Measurements from ENCODE around the gene SHROOM3.
"Not testable (repeated sequence)": the region's sequence is repeated elsewhere in the genome, so short reads cannot be mapped to it uniquely, and the experiment has no call there.

SHROOM3 gene

DNA sequence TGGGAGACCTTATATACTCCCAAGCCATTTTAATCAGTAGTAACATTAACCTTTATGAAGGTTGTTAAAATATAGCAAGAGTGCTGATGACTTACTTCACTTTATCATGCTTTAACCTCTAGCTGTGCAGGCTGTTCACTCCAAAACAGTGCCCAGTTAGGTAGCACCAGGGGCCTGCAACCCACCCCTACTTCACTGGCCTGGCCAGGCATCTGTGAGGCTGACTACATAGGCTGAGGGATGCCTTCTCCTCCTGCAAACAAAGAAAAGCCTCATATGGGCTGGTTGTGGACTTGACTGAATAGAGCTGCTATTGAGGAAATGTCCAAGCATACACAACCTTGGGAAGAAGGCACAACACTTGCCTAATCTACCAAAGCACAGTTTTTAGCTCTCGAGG lies 172.8 kb downstream of the SHROOM3 start:
- DNase-seq, result no peak
- no peak overlapping the region for H3K27ac Mint-ChIP-seq
- H3K36me3 Mint-ChIP-seq (ENCODE audit: low read depth), result no peaks in the 10 kb centered on the region
- no peaks in the 10 kb centered on the region for H3K9me3 Mint-ChIP-seq
- no peak overlapping the region for H3K4me3 Mint-ChIP-seq
- peaks cover 25% of the 10 kb centered on the region for H3K27me3 Mint-ChIP-seq
- H3K4me1 Mint-ChIP-seq (ENCODE audit: low read depth), result no peaks in the 10 kb centered on the region

DNA sequence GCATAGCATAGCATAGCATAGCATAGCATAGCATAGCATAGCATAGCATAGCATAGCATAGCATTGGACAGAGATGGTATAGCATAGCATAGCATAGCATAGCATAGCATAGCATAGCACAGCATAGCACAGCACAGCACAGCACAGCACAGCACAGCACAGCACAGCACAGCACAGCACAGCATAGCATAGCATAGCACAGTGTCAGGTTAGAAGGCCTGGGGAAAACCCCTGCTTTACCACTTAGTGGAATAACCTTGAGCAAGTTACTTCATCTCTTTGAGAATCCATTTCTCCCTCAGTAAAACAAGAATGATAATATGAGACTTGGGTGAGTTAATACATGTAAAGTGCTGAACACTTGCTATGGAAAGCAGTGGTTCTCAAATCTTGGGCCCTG lies 173.5 kb downstream of the SHROOM3 start:
- H3K27me3 Mint-ChIP-seq, result peaks cover 31% of the 10 kb centered on the region
- H3K4me3 Mint-ChIP-seq; H3K9me3 Mint-ChIP-seq; H3K4me1 Mint-ChIP-seq (ENCODE audit: low read depth); DNase-seq; H3K36me3 Mint-ChIP-seq (ENCODE audit: low read depth); H3K27ac Mint-ChIP-seq: not testable (repeated sequence)

DNA sequence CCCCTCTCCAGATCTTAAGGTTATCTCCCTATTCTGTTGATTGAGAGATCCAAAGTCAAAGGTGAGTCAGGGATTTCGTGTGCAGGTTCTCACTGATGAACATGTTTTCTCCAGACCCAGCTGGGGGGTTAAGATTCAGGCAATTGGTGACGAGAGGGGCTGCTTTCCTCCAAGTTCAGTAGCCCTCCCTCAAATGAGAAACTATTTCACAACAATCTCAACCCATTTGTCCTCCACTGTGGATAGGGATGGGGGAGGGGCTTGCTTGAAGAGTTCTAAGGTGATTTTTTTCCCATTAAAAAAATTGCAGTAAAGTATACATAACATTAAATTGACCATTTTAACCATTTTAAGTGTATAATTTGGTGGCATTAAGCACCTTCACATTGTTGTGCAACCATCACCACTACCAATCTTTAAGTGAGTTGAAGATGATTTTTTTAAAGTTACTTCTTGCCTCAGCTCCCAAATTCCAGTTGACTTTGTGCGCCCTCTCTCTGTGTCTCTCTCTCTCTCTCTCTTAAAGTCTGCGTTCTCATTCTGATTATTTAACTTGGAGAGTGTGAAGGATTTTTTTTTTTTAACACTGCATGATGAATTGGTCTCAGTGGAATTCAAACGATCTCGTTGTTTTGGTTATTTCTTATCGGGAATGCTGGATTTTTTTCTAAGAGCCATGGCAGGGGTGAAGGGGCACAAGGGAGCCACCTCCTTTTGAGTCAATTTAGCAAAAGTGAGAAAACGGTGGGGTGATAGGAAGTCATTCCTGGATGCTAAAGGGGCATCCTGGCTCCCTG lies 175.9 kb downstream of the SHROOM3 start:
- Mint-ChIP-seq H3K4me1 (ENCODE audit: low read depth) (no peaks in the 10 kb centered on the region), H3K36me3 (ENCODE audit: low read depth) (no peaks in the 10 kb centered on the region), H3K4me3 (no peak overlapping the region), H3K27me3 (peaks cover 36% of the 10 kb centered on the region), H3K9me3 (no peaks in the 10 kb centered on the region), H3K27ac (no peak overlapping the region)
- no peak for DNase-seq

DNA sequence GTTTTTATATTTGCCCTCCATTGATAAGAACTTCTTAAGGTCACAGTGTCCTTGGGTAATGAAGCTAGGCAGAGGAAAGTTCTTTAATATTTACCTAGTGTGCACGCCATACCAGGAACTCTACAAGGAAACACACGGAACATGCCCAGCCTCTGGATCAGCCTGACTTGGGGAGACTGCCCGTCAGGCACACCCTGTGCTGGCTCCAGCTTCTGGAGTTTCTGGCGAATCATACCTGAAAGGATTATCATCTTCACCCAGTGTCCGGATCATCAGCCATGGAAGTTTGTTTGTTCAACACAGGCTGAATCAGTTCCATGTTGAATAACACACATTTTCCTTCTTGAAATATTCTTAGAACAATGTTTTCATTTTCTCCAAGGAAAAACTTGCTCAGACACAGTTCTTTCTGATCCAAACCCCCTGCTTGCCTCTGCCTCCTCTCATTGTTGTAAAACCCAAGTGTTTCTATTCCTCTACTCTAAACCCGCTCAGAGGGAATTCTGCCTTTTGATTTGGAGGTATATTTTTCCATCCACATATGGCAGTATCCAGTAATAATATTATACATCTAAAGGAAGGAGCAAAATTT lies 176.7 kb downstream of the SHROOM3 start:
- DNase-seq, result no peak
- H3K4me1 Mint-ChIP-seq (ENCODE audit: low read depth), result no peaks in the 10 kb centered on the region
- H3K9me3 Mint-ChIP-seq, result no peaks in the 10 kb centered on the region
- H3K4me3 Mint-ChIP-seq, result no peak overlapping the region
- H3K27me3 Mint-ChIP-seq, result peaks cover 39% of the 10 kb centered on the region
- no peak overlapping the region for H3K27ac Mint-ChIP-seq
- H3K36me3 Mint-ChIP-seq (ENCODE audit: low read depth), result no peaks in the 10 kb centered on the region

DNA sequence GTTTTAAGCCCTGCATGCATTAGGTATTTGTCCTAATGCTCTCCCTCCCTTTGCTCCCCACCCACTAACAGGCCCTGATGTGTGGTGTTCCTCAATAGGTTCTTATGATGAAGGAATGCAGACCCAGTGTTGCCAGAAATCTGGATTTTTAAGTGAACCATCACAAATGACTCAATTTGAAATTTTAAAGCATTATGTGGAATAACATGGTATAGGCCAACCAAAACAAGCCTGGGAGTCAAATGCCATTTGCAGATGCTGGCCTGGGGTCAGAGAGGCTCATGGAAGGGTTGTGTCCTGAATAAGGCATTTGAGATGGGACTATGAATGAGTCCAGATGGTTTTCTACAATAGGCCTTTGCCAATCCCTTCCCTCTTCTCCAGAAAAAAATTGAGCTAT lies 179.6 kb downstream of the SHROOM3 start:
- Mint-ChIP-seq H3K4me3 (no peak overlapping the region), H3K4me1 (ENCODE audit: low read depth) (no peaks in the 10 kb centered on the region), H3K27me3 (peaks cover 40% of the 10 kb centered on the region), H3K36me3 (ENCODE audit: low read depth) (no peaks in the 10 kb centered on the region), H3K9me3 (no peaks in the 10 kb centered on the region), H3K27ac (no peak overlapping the region)
- no peak for DNase-seq

DNA sequence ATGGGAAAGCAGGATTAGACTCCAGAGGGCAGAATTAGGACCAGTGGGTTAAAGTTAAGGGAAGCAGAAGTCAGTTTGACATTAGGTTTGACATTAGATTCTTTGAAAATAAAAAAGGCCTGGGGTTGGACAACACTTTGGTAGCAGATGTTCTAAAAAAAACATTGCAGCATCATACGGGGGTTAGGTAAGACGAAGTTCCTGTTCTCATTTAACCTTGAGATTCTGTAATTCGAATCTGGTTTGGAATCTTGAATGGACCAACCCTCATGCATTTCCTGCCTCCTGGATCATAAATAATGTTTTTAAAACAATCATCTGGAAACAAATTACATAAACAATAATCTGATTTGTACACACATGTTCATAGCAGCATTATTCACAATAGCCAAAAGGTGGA lies 181.0 kb downstream of the SHROOM3 start:
- no peaks in the 10 kb centered on the region for H3K4me1 Mint-ChIP-seq (ENCODE audit: low read depth)
- no peaks in the 10 kb centered on the region for H3K9me3 Mint-ChIP-seq
- no peak overlapping the region for H3K4me3 Mint-ChIP-seq
- H3K27ac Mint-ChIP-seq, result no peak overlapping the region
- DNase-seq, result no peak
- H3K27me3 Mint-ChIP-seq, result peaks cover 48% of the 10 kb centered on the region
- no peaks in the 10 kb centered on the region for H3K36me3 Mint-ChIP-seq (ENCODE audit: low read depth)

DNA sequence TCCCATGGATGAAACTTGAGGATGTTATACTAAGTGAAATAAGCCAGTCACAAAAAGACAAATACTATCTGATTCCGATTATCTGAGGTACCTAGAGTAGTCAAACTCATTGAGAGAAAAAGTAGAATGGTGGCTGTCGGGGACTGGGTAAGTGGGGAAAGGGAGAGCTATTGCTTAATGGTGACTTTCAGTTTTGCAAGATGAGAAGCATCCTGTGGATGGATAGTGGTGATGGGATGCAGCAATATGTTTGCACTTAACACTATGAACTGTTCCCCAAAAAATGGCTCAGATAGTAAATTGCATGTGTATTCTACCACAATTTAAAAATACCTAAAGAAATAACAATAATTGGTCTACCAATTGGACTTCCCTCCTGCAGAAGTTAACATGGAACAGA lies 181.5 kb downstream of the SHROOM3 start:
- no peaks in the 10 kb centered on the region for H3K4me1 Mint-ChIP-seq (ENCODE audit: low read depth)
- DNase-seq, result no peak
- no peak overlapping the region for H3K27ac Mint-ChIP-seq
- H3K4me3 Mint-ChIP-seq, result no peak overlapping the region
- H3K27me3 Mint-ChIP-seq, result peaks cover 43% of the 10 kb centered on the region
- no peaks in the 10 kb centered on the region for H3K36me3 Mint-ChIP-seq (ENCODE audit: low read depth)
- H3K9me3 Mint-ChIP-seq, result no peaks in the 10 kb centered on the region

DNA sequence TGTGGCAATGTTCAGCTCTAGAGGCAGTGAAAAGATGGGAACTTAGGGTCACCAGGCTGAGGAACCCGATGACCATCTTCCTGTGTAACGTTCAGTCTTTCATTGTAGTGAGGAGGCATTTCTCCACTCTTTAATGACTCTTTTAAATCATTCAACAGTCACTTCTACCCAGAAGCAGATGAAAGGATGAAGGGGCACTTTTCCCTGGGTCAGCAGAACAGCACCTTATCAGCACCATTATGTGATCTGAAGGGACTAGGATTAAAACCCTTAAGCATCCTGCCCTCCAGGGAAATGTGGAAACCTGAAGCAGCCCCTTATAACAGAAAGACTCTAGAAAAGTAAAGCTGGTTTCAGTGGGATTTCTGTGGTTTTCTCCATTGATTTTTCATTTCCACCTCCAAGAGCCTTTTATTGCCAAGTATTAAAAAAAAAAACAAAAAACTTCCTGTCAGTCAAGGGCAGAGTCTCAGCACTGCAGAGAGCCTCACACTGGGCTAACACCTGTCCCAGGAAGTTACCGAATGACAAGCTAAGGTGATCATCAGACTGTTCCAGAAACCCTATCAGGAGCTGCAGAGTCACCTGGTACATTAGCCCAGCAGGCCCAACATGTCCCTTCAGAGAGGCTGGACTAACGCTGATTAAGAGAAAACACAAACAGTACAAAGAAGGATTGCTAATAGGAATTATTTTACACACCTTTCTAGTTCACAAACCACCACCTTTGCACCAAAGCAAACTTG lies 185.9 kb downstream of the SHROOM3 start:
- Mint-ChIP-seq H3K36me3 (ENCODE audit: low read depth) (no peaks in the 10 kb centered on the region), H3K27ac (no peak overlapping the region)

DNA sequence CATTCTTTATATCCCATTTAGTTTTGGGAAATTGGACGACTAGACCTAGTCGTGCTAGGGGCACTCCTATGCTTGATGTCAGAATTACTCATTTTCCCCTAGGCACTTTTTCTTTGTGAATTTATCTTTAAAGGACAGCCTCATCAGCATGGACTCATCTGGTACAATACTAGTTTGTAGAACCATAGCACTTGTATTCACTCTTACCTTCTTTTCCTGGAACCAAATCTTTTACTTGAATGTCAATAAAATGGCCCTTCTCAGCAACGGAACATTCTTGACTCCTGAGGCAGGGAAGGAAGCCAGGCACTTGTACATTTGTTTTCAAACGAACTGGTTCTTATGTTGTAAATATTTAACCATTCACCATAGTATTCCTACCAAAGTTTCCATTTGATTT lies 187.1 kb downstream of the SHROOM3 start:
- Mint-ChIP-seq H3K4me1 (ENCODE audit: low read depth) (no peaks in the 10 kb centered on the region), H3K27ac (no peak overlapping the region), H3K9me3 (no peaks in the 10 kb centered on the region), H3K27me3 (peaks cover 32% of the 10 kb centered on the region), H3K4me3 (no peak overlapping the region), H3K36me3 (ENCODE audit: low read depth) (no peaks in the 10 kb centered on the region)
- no peak for DNase-seq

More for the DNA sequence above, 185.9 kb downstream of the SHROOM3 start:
- H3K9me3 Mint-ChIP-seq, result no peaks in the 10 kb centered on the region
- H3K27me3 Mint-ChIP-seq, result peaks cover 30% of the 10 kb centered on the region
- H3K4me1 Mint-ChIP-seq (ENCODE audit: low read depth), result no peaks in the 10 kb centered on the region
- H3K4me3 Mint-ChIP-seq, result no peak overlapping the region
- no peak for DNase-seq

DNA sequence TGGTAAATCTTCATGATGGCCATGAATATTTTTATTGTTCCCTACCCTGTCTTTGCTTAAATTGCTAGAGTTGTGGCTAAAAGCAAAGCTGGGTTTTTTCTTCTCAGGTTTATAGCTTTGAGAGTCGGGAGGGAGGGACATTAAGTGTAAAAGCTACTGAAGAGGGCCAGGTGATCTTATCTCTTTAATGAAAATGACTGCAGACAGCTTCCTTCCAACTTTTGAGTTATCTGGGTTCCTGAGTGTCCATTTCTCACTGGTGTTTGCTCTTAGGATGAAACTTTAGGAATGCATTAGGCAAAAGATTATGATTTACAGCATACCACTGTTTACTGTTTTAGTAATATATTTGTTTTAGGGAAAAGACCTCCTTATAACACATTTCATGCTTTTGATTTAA lies 187.7 kb downstream of the SHROOM3 start:
- Mint-ChIP-seq H3K4me3 (no peak overlapping the region), H3K36me3 (ENCODE audit: low read depth) (no peaks in the 10 kb centered on the region), H3K27ac (no peak overlapping the region), H3K9me3 (no peaks in the 10 kb centered on the region), H3K4me1 (ENCODE audit: low read depth) (no peaks in the 10 kb centered on the region), H3K27me3 (peaks cover 32% of the 10 kb centered on the region)
- DNase-seq, result no peak

DNA sequence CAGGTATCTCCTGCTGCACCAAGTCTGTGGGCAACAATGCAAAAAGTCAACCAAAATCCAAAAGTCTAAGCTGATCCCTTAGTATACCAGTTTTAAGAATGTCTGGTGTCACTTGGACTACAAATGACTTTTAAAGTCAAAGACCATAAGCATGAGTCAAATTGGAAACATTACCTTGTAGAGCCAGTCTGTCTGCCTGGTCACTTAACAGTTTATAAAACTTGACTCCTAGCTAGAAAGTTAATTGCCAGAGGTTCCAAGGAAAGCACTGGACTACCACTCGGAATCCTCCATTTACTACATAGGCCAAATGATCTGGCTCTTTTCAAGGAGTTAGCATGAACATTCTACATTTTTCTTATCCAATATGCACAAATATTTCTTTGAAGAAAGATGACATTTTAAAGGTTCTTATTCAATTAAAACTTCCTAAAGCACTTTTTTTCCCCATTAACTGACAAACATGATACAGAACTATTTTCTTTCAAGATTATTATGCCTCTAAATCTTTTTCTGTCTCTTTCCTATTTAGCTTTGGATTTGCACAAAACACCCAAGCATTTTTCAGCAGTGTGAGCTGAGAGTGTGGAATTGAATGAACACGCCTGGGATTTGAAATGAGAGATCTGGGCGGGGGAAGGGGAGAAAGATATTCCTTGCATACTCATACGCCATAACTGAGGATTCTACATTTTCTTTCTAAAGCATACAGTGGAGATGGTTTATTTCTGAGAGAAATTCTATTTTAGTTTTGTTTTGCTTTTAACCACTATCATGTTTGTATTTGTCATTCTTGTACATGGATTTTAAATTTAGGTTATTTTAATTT lies 188.4 kb downstream of the SHROOM3 start:
- H3K27ac Mint-ChIP-seq, result no peak overlapping the region
- no peak overlapping the region for H3K4me3 Mint-ChIP-seq
- DNase-seq, result no peak
- H3K27me3 Mint-ChIP-seq, result peaks cover 32% of the 10 kb centered on the region
- no peaks in the 10 kb centered on the region for H3K9me3 Mint-ChIP-seq
- no peaks in the 10 kb centered on the region for H3K36me3 Mint-ChIP-seq (ENCODE audit: low read depth)
- no peaks in the 10 kb centered on the region for H3K4me1 Mint-ChIP-seq (ENCODE audit: low read depth)

DNA sequence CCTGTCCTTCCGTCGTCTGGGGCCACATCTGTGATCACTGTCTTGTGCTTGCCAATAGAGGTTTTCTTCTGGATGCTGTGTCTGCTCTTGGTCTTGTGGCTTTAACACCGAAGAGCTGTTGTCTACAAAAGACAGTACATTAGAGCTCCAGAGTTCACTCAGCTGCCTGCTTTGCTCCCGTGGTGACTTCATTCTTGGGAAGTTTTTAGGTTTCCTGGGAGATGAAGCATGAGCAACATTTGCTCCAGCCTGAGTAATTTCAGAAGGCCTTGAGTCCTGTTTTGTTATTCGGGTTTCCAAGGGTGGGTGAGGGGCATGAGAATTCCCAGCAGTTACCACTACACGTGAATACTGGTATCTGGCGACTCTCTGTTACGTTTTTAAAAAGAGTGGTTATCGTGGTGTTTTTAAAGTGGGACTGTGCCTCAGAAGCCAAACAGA lies 189.2 kb downstream of the SHROOM3 start:
- H3K27ac Mint-ChIP-seq, result no peak overlapping the region
- no peaks in the 10 kb centered on the region for H3K4me1 Mint-ChIP-seq (ENCODE audit: low read depth)
- H3K36me3 Mint-ChIP-seq (ENCODE audit: low read depth), result no peaks in the 10 kb centered on the region
- H3K9me3 Mint-ChIP-seq, result no peaks in the 10 kb centered on the region
- H3K4me3 Mint-ChIP-seq, result no peak overlapping the region
- peaks cover 35% of the 10 kb centered on the region for H3K27me3 Mint-ChIP-seq
- no peak for DNase-seq

DNA sequence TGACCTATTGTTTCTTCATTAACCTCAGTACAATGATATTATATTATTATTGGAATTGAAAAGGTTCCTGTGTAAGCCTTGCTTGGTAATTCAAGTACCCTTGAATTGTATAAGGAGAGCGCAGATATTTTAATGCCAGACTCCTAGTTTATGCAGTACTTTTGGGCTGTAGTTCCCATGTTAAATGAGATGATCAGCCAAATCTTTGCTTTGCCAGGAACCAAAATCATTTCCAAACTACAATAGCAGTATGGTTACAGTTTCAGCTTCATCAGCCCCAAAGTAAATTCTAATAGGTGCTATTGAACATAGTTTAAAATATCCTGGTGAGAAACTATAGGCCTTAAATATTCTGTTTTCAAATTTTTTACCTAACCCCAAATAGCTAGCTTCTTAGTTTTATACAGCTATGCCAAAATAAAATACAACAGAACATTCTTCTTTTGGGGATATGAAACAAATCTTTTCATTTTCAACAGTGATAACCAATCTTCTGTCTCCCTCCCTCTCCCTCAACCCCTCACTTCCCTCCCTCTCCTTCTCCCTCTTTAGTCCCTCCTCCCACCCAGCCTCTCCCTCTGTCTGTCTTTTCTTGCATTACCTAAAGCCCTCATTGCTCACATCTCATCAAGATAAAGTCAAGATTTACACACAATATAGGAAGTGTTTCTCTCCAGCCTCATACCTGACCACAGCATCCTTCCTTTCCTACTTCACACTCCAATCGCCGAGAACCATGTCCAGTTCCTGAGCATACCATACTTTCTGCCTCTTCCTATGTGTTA lies 190.1 kb downstream of the SHROOM3 start:
- Mint-ChIP-seq H3K27ac (no peak overlapping the region), H3K27me3 (peaks cover 36% of the 10 kb centered on the region), H3K4me3 (no peak overlapping the region), H3K4me1 (ENCODE audit: low read depth) (no peaks in the 10 kb centered on the region), H3K36me3 (ENCODE audit: low read depth) (no peaks in the 10 kb centered on the region), H3K9me3 (no peaks in the 10 kb centered on the region)
- DNase-seq, result no peak

Measured in activated T-cell treated with anti-CD3 and anti-CD28 coated beads, Interleukin-2, amount 50 U/mL, for 24 hours (primary cell).